Measurements from ENCODE around the gene COQ9.
"Not testable (repeated sequence)": the region's sequence is repeated elsewhere in the genome, so short reads cannot be mapped to it uniquely, and the experiment has no call there.

Gene COQ9

GRCh38 chr16:57426356-57426755 is 20.9 kb upstream of the COQ9 start:
- DNase-seq: no peak

GRCh38 chr16:57427307-57427706 is 20.0 kb upstream of the COQ9 start:
- no peak for DNase-seq

- DNase-seq: no peak
Measured at GRCh38 chr16:57427824-57428223, 19.5 kb upstream of the COQ9 start.

GRCh38 chr16:57430955-57431354 is 16.3 kb upstream of the COQ9 start:
- DNase-seq: no peak

GRCh38 chr16:57432505-57432904 is 14.8 kb upstream of the COQ9 start:
- no peak for DNase-seq

- no peak for DNase-seq
Measured at GRCh38 chr16:57432989-57433388, 14.3 kb upstream of the COQ9 start.

GRCh38 chr16:57434003-57434402 is 13.3 kb upstream of the COQ9 start:
- DNase-seq: no peak

GRCh38 chr16:57435838-57436237 is 11.4 kb upstream of the COQ9 start:
- no peak for DNase-seq

- not testable (repeated sequence) for DNase-seq
Measured at GRCh38 chr16:57439947-57440346, 7.3 kb upstream of the COQ9 start.

- not testable (repeated sequence) for DNase-seq
Measured at GRCh38 chr16:57440551-57440950, 6.7 kb upstream of the COQ9 start.

GRCh38 chr16:57444711-57445110 is 2.6 kb upstream of the COQ9 start:
- DNase-seq: no peak

GRCh38 chr16:57445510-57445909 is 1.8 kb upstream of the COQ9 start:
- no peak for DNase-seq

- DNase-seq: peak in 6 of 51 donors; percentile 41 to 51 (median 50)
Measured at GRCh38 chr16:57446531-57447185, 621 bp upstream of the COQ9 start.

GRCh38 chr16:57452021-57452420 is 4.7 kb downstream of the COQ9 start:
- no peak for DNase-seq

GRCh38 chr16:57462209-57462977 is 15.1 kb downstream of the COQ9 start, which contains the start of gene POLR2C:
Gene POLR2C (plus strand): TSS chr16:57462679. CDS start chr16:57462725, 46 bp downstream.
- DNase-seq: peak in 49 of 51 donors; percentile 15 to 87 (median 70)

- DNase-seq: no peak
Measured at GRCh38 chr16:57462978-57463362, 15.7 kb downstream of the COQ9 start.

GRCh38 chr16:57464523-57464922 is 17.2 kb downstream of the COQ9 start:
- DNase-seq: no peak

- no peak for DNase-seq
Measured at GRCh38 chr16:57468346-57468745, 21.1 kb downstream of the COQ9 start.

GRCh38 chr16:57469046-57469445 is 21.8 kb downstream of the COQ9 start:
- DNase-seq: no peak

GRCh38 chr16:57469917-57470470 is 22.7 kb downstream of the COQ9 start:
- no peak for DNase-seq

- no peak for DNase-seq
Measured at GRCh38 chr16:57470711-57471110, 23.4 kb downstream of the COQ9 start.

- DNase-seq: no peak
Measured at GRCh38 chr16:57471209-57471608, 23.9 kb downstream of the COQ9 start.
